T-cell (primary cell): ENCODE data around the gene DOCK11. TPM values are rescaled to one million over a fixed set of nuclear protein-coding genes. Genes with fewer than 3 reads are reported as not detected.

Experiments used
- ATAC-seq, 4 experiments: fragments of 200-7000 bp in 3 of 4; fragments of 150-1000 bp in 1 of 4; cut with Tn5 transposase; replicated peaks in 1 of 4; 1 replicate in 3 of 4; 2 replicates in 1 of 4; pipeline ENCODE4 v1.10.0; 2021; ENCODE audit warnings: moderate library complexity in 3 of 4, mild to moderate bottlenecking in 2 of 4, moderate number of reproducible peaks in 1 of 4
- CTCF ChIA-PET, 2 donors: fragments of 300-600 bp; sonication (Branson Sonifier 250); formaldehyde crosslinking; loops; one replicate each; lab custom pipeline; 2022; ENCODE audit warnings: antibody characterized with exemption in 2 of 2; lab: Charles Lee
- POLR2A ChIA-PET, 2 donors: fragments of 300-600 bp; sonication (Branson Sonifier 250); formaldehyde crosslinking; loops; one replicate each; lab custom pipeline; 2022; ENCODE audit warnings: antibody characterized with exemption in 2 of 2; lab: Charles Lee
- DNase-seq, 35 experiments: peaks; one replicate each; pipeline versions ENCODE4 v3.0.0 to v3.0.0-alpha.2; 2013 to 2023
- H3K27ac ChIP-seq: one replicate; pipeline ENCODE4 v1.5.1; 2013; ENCODE audit warnings: low read length
- H3K27me3 ChIP-seq, 2 experiments: replicated peaks in 1 of 2; 1 replicate in 1 of 2; 2 replicates in 1 of 2; pipeline versions ENCODE4 v1.6.1 to v1.7.0; 2013; ENCODE audit warnings: low read length in 1 of 2, mixed read lengths in 1 of 2; ENCODE audit not compliant: control insufficient read depth in 2 of 2, insufficient read depth in 2 of 2; ENCODE audit errors: extremely low read depth in 1 of 2
- H3K36me3 ChIP-seq, 2 donors: 1 replicate in 1 of 2; 2 replicates in 1 of 2; pipeline versions ENCODE4 v1.6.1 to v1.7.0; 2013; ENCODE audit warnings: low read length in 1 of 2; ENCODE audit not compliant: control insufficient read depth in 2 of 2, insufficient read depth in 1 of 2; ENCODE audit errors: extremely low read depth in 1 of 2
- H3K4me1 ChIP-seq, 2 experiments: 1 replicate in 1 of 2; 2 replicates in 1 of 2; pipeline versions ENCODE4 v1.6.1 to v1.7.0; 2013; ENCODE audit warnings: low read length in 2 of 2, mixed read lengths in 1 of 2; ENCODE audit not compliant: insufficient read depth in 2 of 2, control insufficient read depth in 1 of 2; ENCODE audit errors: extremely low read depth in 1 of 2
- H3K4me3 ChIP-seq, 2 donors: 1 replicate in 1 of 2; 2 replicates in 1 of 2; pipeline versions ENCODE4 v1.5.1 to v1.7.0; 2013; ENCODE audit warnings: mild to moderate bottlenecking in 2 of 2, low read length in 1 of 2, moderate library complexity in 1 of 2; ENCODE audit not compliant: control insufficient read depth in 1 of 2; ENCODE audit errors: extremely low read depth in 1 of 2
- H3K9me3 ChIP-seq: 2 replicates; pipeline ENCODE4 v1.7.0; 2013
- H3K27ac Mint-ChIP-seq, 2 donors: one replicate each; pipeline ENCODE4 v1.8.0; 2020 to 2021; ENCODE audit warnings: mild to moderate bottlenecking in 2 of 2, mixed read lengths in 2 of 2
- H3K27me3 Mint-ChIP-seq, 2 donors: one replicate each; pipeline ENCODE4 v1.8.0; 2021 to 2022; ENCODE audit warnings: mixed read lengths in 2 of 2
- H3K36me3 Mint-ChIP-seq: one replicate; pipeline ENCODE4 v1.8.0; 2021; ENCODE audit warnings: mixed read lengths
- H3K4me1 Mint-ChIP-seq, 3 donors: one replicate each; pipeline ENCODE4 v1.8.0; 2020 to 2022; ENCODE audit warnings: mixed read lengths in 3 of 3, mild to moderate bottlenecking in 1 of 3
- H3K4me3 Mint-ChIP-seq, 3 donors: one replicate each; pipeline ENCODE4 v1.8.0; 2020 to 2022; ENCODE audit warnings: mild to moderate bottlenecking in 3 of 3, mixed read lengths in 3 of 3, moderate library complexity in 3 of 3
- H3K9me3 Mint-ChIP-seq, 3 donors: one replicate each; pipeline ENCODE4 v1.8.0; 2020 to 2022; ENCODE audit warnings: mixed read lengths in 3 of 3
- WGBS: methylation state at CpG from one replicate; pipeline ENCODE4 v1.1.5; 2013; ENCODE audit warnings: missing lambda C conversion rate; ENCODE audit not compliant: insufficient coverage; 5-methylcytosine and 5-hydroxymethylcytosine counted together
- total RNA-seq, 35 experiments: library from RNA in 6 of 35; stranded (reverse) in 6 of 35; fragments of 120-200 nt in 1 of 35; gene quantifications; one replicate each; pipeline versions ENCODE4 v1.2.1 to v1.2.4 and lab custom pipeline; 2013 to 2026

Gene DOCK11
- total RNA-seq, 5 donors from 2014 or later (not counting 1 experiment from before 2014, with no cell fraction given) = 90.7 to 102 (median 94.5) TPM

DNA sequence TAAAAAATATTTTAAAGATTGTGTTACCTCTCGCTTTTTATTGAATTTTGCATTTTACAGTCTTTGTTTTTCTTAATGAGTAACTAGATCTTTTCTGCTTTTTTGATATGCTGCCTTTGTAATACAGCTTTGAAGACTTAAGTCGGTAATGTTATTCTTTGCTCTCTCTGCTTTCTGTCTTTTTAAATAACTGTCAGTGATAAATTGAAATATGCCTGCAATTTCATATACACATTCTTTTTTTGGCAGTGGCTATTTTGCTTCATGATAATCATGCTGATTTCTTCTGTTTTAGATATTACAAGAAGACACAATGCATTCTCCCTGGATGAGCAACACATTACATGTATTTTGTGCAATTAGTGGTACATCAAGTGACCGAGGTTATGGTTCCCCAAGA, 189.8 kb downstream of the DOCK11 start:
- DNase-seq (no peak), ATAC-seq (no peak)
- H3K27ac ChIP-seq = no peak overlapping the region
- ChIA-PET CTCF (interaction anchor here in 1 of 2 donors (0.6 to 0.7 kb wide), 2 partner anchors 16 to 1201 kb away, joined by 3 read pairs; no protein-coding TSS in a partner anchor), POLR2A (interaction anchor here in 1 of 2 donors (0.5 kb wide), 1 partner anchor 228 kb away, joined by 4 read pairs; no protein-coding TSS in a partner anchor)
- H3K4me1 Mint-ChIP-seq = peaks cover 0 to 2% (median 0%) of the 10 kb centered on the region in 3 donors
- H3K36me3 Mint-ChIP-seq = peaks cover 25% of the 10 kb centered on the region
- H3K4me3 Mint-ChIP-seq = no peak overlapping the region
- 80% methylated on average over 1 of the region's 3 CpGs for WGBS
- no peaks in the 10 kb centered on the region for H3K27me3 Mint-ChIP-seq
- no peaks in the 10 kb centered on the region for H3K27me3 ChIP-seq
- H3K27ac Mint-ChIP-seq = no peak overlapping the region
- no peaks in the 10 kb centered on the region for H3K9me3 Mint-ChIP-seq
- H3K9me3 ChIP-seq = no peaks in the 10 kb centered on the region
- no peak overlapping the region for H3K4me3 ChIP-seq
- peaks cover 0 to 37% of the 10 kb centered on the region in 2 donors for H3K36me3 ChIP-seq
- H3K4me1 ChIP-seq = no peaks in the 10 kb centered on the region

DNA sequence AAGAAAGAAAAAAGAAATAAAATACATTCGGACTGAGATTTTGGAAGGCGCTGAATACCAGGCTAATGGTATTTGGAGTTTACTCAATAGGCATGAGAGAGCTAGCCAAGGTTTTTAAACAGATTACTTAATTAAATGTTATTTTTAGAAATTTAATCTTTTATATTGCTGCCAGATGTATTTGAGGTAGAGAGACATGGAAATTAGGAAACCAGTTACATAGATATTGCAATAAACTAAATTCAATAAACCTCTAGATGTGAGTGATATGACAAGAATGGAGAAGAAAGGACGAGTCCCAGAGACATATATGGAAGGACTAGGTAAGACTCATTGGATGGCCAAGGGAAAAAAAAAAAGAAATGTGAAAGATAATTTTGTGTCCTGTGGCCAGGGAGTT, 193.3 kb downstream of the DOCK11 start:
- Mint-ChIP-seq H3K4me1 (peaks cover 0 to 4% (median 2%) of the 10 kb centered on the region in 3 donors), H3K9me3 (no peaks in the 10 kb centered on the region), H3K4me3 (no peak overlapping the region), H3K27ac (no peak overlapping the region), H3K36me3 (peaks cover 19% of the 10 kb centered on the region), H3K27me3 (no peaks in the 10 kb centered on the region)
- Histone ChIP-seq H3K27me3 (no peaks in the 10 kb centered on the region), H3K9me3 (no peaks in the 10 kb centered on the region), H3K27ac (no peak overlapping the region), H3K4me3 (no peak overlapping the region), H3K4me1 (no peaks in the 10 kb centered on the region), H3K36me3 (peaks cover 0 to 12% of the 10 kb centered on the region in 2 donors)
- no CpG with 5 or more reads among the region's 3 CpGs for WGBS
- ChIA-PET POLR2A (no interaction called here), CTCF (no interaction called here)
- no peak for DNase-seq
- no peak for ATAC-seq

DNA sequence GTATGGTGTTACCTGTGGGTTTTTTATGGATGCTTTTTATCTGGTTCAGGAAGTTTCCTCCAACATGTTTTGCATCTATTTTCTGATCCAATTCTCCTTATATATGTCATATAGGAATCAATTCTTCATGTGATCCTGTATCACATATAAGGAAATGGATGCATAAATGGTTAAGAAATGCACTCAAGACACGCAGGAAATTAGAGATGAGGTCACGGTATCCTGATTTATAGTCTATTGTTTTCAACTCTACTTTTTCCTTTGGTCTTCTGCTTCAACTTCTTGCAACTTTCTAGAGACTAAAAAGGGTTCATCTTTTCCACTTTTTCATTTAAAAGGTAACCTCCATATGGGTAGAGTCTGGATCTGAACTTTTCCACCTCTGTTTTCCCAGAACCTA, 198.2 kb downstream of the DOCK11 start:
- DNase-seq = no peak
- Mint-ChIP-seq H3K4me1 (peaks cover 0 to 5% (median 4%) of the 10 kb centered on the region in 3 donors), H3K4me3 (no peak overlapping the region), H3K27ac (no peak overlapping the region), H3K9me3 (no peaks in the 10 kb centered on the region), H3K27me3 (peaks cover 0 to 4% of the 10 kb centered on the region in 2 donors), H3K36me3 (peaks cover 8% of the 10 kb centered on the region)
- ChIA-PET CTCF (no interaction called here), POLR2A (interaction anchor here in 1 of 2 donors (0.6 kb wide), 1 partner anchor 10 kb away, joined by 8 read pairs; no protein-coding TSS in a partner anchor)
- Histone ChIP-seq H3K27ac (no peak overlapping the region), H3K4me1 (no peaks in the 10 kb centered on the region), H3K36me3 (peaks cover 0 to 1% of the 10 kb centered on the region in 2 donors), H3K4me3 (no peak overlapping the region), H3K27me3 (no peaks in the 10 kb centered on the region), H3K9me3 (no peaks in the 10 kb centered on the region)
- ATAC-seq = no peak
- no CpG with 5 or more reads among the region's 2 CpGs for WGBS

DNA sequence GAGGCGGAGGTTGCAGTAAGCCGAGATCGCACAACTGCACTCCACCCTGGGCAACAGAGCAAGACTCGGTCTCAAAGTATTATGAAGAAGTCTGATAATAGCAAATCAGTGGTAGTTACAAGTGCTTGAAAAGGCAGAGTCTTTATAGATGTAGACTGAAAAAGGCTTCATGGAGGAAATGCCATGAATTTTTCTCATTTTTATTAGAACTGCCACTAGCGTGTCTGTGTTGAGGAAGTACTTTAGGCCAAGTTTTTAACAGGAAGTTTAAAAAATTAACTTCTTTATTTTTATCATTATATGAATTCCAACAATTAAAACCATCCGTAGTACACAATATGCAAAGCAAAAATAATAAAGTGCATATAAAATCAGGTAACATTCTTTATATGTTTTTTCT, 199.0 kb downstream of the DOCK11 start:
- WGBS = no CpG with 5 or more reads among the region's 6 CpGs
- POLR2A ChIA-PET = no interaction called here
- CTCF ChIA-PET = no interaction called here
- H3K4me3 ChIP-seq = no peak overlapping the region
- no peaks in the 10 kb centered on the region for H3K9me3 ChIP-seq
- no peaks in the 10 kb centered on the region for H3K36me3 ChIP-seq
- no peaks in the 10 kb centered on the region for H3K27me3 ChIP-seq
- Mint-ChIP-seq H3K4me3 (no peak overlapping the region), H3K36me3 (peaks cover 4% of the 10 kb centered on the region), H3K4me1 (peaks cover 0 to 7% (median 4%) of the 10 kb centered on the region in 3 donors), H3K27me3 (peaks cover 0 to 4% of the 10 kb centered on the region in 2 donors), H3K9me3 (no peaks in the 10 kb centered on the region), H3K27ac (no peak overlapping the region)
- no peaks in the 10 kb centered on the region for H3K4me1 ChIP-seq
- ATAC-seq = no peak
- no peak for DNase-seq
- no peak overlapping the region for H3K27ac ChIP-seq

- Histone ChIP-seq H3K4me1 (no peaks in the 10 kb centered on the region), H3K27ac (no peak overlapping the region), H3K9me3 (no peaks in the 10 kb centered on the region), H3K27me3 (no peaks in the 10 kb centered on the region), H3K36me3 (no peaks in the 10 kb centered on the region), H3K4me3 (no peak overlapping the region)
- H3K4me1 Mint-ChIP-seq = peaks cover 0 to 13% (median 1%) of the 10 kb centered on the region in 3 donors
- ChIA-PET POLR2A (no interaction called here), CTCF (interaction anchor here in 1 of 2 donors (0.7 kb wide), 1 partner anchor 162 kb away, joined by 3 read pairs; no protein-coding TSS in a partner anchor)
- no peak for ATAC-seq
- H3K4me3 Mint-ChIP-seq = no peak overlapping the region
- peak overlapping the region in 1 of 2 donors; percentile 52 for H3K27ac Mint-ChIP-seq
- no peaks in the 10 kb centered on the region for H3K9me3 Mint-ChIP-seq
- 60% methylated on average over 1 of the region's 5 CpGs for WGBS
- H3K36me3 Mint-ChIP-seq = no peaks in the 10 kb centered on the region
- H3K27me3 Mint-ChIP-seq = peaks cover 0 to 4% of the 10 kb centered on the region in 2 donors
- DNase-seq = no peak
These were observed 203.0 kb downstream of the DOCK11 start for GRCh38 chrX:118698516-118699170.

DNA sequence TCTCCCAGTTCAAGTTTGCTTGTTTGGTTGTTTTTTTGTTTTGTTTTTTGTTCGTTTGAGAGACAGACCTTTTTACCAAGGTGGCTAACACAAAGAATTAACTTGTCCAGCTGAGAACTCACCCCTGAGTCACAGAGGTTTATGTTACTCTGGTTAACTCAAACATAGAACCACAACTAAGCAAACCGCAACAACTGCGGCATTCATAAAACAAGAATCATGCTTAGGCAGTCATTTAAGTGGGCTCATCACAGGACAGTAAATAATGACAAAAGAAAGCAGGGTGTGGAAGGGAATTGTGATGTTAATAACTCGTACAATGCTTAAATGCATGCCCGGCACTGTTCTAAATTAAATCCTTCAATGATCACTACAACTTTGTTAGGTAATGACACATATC, 207.1 kb downstream of the DOCK11 start:
- ChIA-PET POLR2A (no interaction called here), CTCF (no interaction called here)
- Histone ChIP-seq H3K4me3 (no peak overlapping the region), H3K27ac (no peak overlapping the region), H3K27me3 (no peaks in the 10 kb centered on the region), H3K9me3 (no peaks in the 10 kb centered on the region), H3K4me1 (no peaks in the 10 kb centered on the region), H3K36me3 (no peaks in the 10 kb centered on the region)
- no peaks in the 10 kb centered on the region for H3K36me3 Mint-ChIP-seq
- ATAC-seq (peak in 1 of 4 experiments; percentile 15), DNase-seq (no peak)
- peaks cover 0 to 16% (median 0%) of the 10 kb centered on the region in 3 donors for H3K4me1 Mint-ChIP-seq
- H3K9me3 Mint-ChIP-seq = no peaks in the 10 kb centered on the region
- no peaks in the 10 kb centered on the region for H3K27me3 Mint-ChIP-seq
- no peak overlapping the region for H3K4me3 Mint-ChIP-seq
- H3K27ac Mint-ChIP-seq = peak overlapping the region in 1 of 2 donors; percentile 59
- WGBS = no CpG with 5 or more reads among the region's 5 CpGs
